ENCODE results near the gene LHX3. TPM values are rescaled to one million over a fixed set of nuclear protein-coding genes. Genes with fewer than 3 reads are reported as not detected.

Gene LHX3
- total RNA-seq, 6 experiments from 2014 or later: not detected

- peaks cover 0 to 13% (median 2%) of the 10 kb centered on the region in 4 donors for H3K36me3 ChIP-seq
- intact Hi-C loops (cut with DNase I): no loop called here
- no peaks in the 10 kb centered on the region for H3K27me3 ChIP-seq
- peaks cover 0 to 8% (median 0%) of the 10 kb centered on the region in 4 donors for H3K4me1 ChIP-seq
- H3K4me3 ChIP-seq: no peak overlapping the region
- ATAC-seq (no peak), DNase-seq (no peak)
- TF ChIP-seq, protein P1, sequence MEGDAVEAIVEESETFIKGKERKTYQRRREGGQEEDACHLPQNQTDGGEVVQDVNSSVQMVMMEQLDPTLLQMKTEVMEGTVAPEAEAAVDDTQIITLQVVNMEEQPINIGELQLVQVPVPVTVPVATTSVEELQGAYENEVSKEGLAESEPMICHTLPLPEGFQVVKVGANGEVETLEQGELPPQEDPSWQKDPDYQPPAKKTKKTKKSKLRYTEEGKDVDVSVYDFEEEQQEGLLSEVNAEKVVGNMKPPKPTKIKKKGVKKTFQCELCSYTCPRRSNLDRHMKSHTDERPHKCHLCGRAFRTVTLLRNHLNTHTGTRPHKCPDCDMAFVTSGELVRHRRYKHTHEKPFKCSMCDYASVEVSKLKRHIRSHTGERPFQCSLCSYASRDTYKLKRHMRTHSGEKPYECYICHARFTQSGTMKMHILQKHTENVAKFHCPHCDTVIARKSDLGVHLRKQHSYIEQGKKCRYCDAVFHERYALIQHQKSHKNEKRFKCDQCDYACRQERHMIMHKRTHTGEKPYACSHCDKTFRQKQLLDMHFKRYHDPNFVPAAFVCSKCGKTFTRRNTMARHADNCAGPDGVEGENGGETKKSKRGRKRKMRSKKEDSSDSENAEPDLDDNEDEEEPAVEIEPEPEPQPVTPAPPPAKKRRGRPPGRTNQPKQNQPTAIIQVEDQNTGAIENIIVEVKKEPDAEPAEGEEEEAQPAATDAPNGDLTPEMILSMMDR (IDR thresholded peaks at IDR 0.05): no peak
- no peak for TF ChIP-seq POLR2A (IDR thresholded peaks at IDR 0.05)
- no peaks in the 10 kb centered on the region for H3K9me3 ChIP-seq
- 87% methylated on average over 18 of the region's 35 CpGs for WGBS (ENCODE audit: insufficient coverage, low coverage, low lambda C conversion rate, missing lambda C conversion rate)
- no peak overlapping the region for H3K27ac ChIP-seq
These were observed 6.8 kb upstream of the LHX3 start for GRCh38 chr9:136211441-136212344.

DNA sequence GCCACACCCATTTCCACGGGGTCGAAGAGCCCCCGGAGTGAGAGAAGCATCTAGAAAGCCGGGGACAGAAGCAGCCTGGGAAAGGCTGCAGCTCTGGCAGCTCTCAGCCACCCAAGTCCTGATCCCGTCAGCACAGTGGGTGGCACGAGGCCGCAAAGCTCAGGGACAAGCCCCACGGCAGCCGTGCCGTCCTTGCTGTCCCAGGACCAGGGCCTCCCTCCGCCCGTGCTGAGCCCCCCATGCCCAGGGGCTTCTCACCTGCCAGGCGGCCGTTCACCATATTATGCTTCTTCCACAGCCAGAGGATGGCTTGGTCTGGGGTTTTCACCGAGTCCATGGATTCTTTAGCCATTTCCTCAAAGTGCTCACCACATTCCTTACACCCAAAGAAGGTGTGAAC is 6.1 kb upstream of the LHX3 start:
- Histone ChIP-seq H3K36me3 (peaks cover 0 to 13% (median 2%) of the 10 kb centered on the region in 4 donors), H3K9me3 (no peaks in the 10 kb centered on the region), H3K27ac (no peak overlapping the region), H3K27me3 (no peaks in the 10 kb centered on the region), H3K4me3 (no peak overlapping the region), H3K4me1 (peaks cover 0 to 15% (median 0%) of the 10 kb centered on the region in 4 donors)
- intact Hi-C loops (cut with DNase I): no loop called here
- ATAC-seq (no peak), DNase-seq (no peak)
- TF ChIP-seq, protein P1 (IDR thresholded peaks at IDR 0.05): no peak
- no peak for TF ChIP-seq POLR2A (IDR thresholded peaks at IDR 0.05)
- 80% methylated on average over 2 of the region's 15 CpGs for WGBS (ENCODE audit: insufficient coverage, low coverage, low lambda C conversion rate, missing lambda C conversion rate)

GRCh38 chr9:136210276-136210675 is 5.3 kb upstream of the LHX3 start:
- Histone ChIP-seq H3K27me3 (no peaks in the 10 kb centered on the region), H3K9me3 (no peaks in the 10 kb centered on the region), H3K27ac (no peak overlapping the region), H3K36me3 (peaks cover 0 to 13% (median 2%) of the 10 kb centered on the region in 4 donors), H3K4me3 (no peak overlapping the region), H3K4me1 (peaks cover 0 to 20% (median 0%) of the 10 kb centered on the region in 4 donors)
- WGBS (ENCODE audit: insufficient coverage, low coverage, low lambda C conversion rate, missing lambda C conversion rate): 100% methylated on average over 2 of the region's 16 CpGs
- intact Hi-C loops (cut with DNase I): no loop called here
- TF ChIP-seq, protein P1 (IDR thresholded peaks at IDR 0.05): no peak
- TF ChIP-seq POLR2A (IDR thresholded peaks at IDR 0.05): no peak
- DNase-seq (no peak), ATAC-seq (no peak)

DNA sequence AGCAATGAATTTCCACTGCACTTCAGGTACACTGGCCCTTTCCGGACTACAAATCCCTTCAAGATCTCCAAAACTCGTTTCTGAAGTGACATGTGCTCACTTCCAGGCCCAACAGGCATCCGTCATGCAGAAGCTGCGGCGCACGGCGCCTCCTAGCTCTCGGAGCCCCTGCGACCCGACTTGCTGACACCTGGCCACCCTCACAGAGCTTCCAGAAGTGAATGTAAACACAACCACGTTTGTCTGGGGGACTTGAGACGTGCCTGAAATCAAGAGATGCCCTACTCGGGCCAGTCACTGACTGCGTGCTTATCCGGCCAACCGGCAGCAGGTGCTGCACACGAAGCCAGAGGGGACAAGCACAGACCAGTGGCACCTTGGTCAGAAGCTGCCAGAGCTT is 4.9 kb upstream of the LHX3 start:
- DNase-seq: no peak
- 67% methylated on average over 1 of the region's 17 CpGs for WGBS (ENCODE audit: insufficient coverage, low coverage, low lambda C conversion rate, missing lambda C conversion rate)
- Histone ChIP-seq H3K36me3 (peaks cover 0 to 9% (median 2%) of the 10 kb centered on the region in 4 donors), H3K27ac (no peak overlapping the region), H3K4me1 (peaks cover 0 to 24% (median 0%) of the 10 kb centered on the region in 4 donors), H3K4me3 (no peak overlapping the region), H3K9me3 (no peaks in the 10 kb centered on the region), H3K27me3 (peaks cover 0 to under 1% of the 10 kb centered on the region in 2 donors)
- no peak for ATAC-seq
- no peak for TF ChIP-seq POLR2A (IDR thresholded peaks at IDR 0.05)
- intact Hi-C loops (cut with DNase I): no loop called here

DNA sequence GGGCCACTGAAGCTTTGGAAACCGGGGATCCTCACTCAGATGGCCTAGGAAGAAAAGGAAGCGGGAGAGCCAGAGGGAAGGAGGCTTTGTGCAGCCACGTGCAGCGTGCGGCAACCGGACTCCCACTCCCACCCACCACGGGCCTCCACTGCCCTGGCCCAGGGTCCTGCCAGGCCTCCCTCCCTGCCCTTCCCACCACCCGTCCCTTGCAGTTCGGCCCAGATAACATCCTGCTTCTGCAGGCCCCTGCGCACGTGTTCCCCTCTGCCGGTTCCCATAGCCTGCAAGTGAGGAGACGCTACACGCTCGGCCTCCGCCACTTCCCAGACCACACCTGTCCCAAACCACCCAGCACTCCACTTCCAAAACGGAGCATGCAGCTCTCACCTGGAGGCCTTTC is 4.3 kb upstream of the LHX3 start:
- intact Hi-C loops (cut with DNase I): no loop called here
- TF ChIP-seq, protein P1 (IDR thresholded peaks at IDR 0.05): no peak
- TF ChIP-seq POLR2A (IDR thresholded peaks at IDR 0.05): no peak
- no peak overlapping the region for H3K27ac ChIP-seq
- DNase-seq (no peak), ATAC-seq (no peak)
- no peaks in the 10 kb centered on the region for H3K9me3 ChIP-seq
- 88% methylated on average over 6 of the region's 17 CpGs for WGBS (ENCODE audit: insufficient coverage, low coverage, low lambda C conversion rate, missing lambda C conversion rate)
- peaks cover 0 to 6% of the 10 kb centered on the region in 2 donors for H3K27me3 ChIP-seq
- H3K4me3 ChIP-seq: no peak overlapping the region
- peaks cover 0 to 26% (median 0%) of the 10 kb centered on the region in 4 donors for H3K4me1 ChIP-seq
- peaks cover 0 to 4% (median 0%) of the 10 kb centered on the region in 4 donors for H3K36me3 ChIP-seq
